NCI-H1417 (cell line): ENCODE measurements around the gene NEGR1.
A peak's percentile ranks its signal among the peaks of the same experiment; 100 is the strongest.

Experiments
- DNase-seq, 3 experiments: peaks; one replicate each; lab custom pipeline; 2025; lab: John Stamatoyannopoulos, UW

Gene NEGR1

GRCh38 chr1:71693581-71693980, 588.8 kb downstream of the NEGR1 start:
- DNase-seq, result no peak

DNA sequence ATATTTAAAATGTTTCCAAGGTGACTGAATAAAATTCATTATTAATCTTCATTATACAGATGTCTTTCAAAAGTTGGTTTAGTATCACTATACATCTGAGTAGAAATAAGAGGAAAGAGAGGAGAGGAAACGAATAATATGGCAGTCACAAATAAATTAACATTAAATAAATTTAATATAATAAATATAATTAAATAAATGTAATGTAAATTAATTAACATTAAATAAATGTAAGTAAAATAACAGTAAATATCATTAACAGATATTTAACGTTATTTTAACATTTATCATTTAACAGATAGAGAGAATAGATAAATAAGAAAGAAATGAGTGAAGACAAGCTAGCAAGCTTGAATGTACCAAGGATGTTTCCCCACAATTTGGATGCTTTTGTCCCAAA, 592.7 kb downstream of the NEGR1 start:
- DNase-seq, result no peak

GRCh38 chr1:71687376-71687775, 595.0 kb downstream of the NEGR1 start:
- DNase-seq, result peak in 1 of 3 experiments; percentile 41

DNA sequence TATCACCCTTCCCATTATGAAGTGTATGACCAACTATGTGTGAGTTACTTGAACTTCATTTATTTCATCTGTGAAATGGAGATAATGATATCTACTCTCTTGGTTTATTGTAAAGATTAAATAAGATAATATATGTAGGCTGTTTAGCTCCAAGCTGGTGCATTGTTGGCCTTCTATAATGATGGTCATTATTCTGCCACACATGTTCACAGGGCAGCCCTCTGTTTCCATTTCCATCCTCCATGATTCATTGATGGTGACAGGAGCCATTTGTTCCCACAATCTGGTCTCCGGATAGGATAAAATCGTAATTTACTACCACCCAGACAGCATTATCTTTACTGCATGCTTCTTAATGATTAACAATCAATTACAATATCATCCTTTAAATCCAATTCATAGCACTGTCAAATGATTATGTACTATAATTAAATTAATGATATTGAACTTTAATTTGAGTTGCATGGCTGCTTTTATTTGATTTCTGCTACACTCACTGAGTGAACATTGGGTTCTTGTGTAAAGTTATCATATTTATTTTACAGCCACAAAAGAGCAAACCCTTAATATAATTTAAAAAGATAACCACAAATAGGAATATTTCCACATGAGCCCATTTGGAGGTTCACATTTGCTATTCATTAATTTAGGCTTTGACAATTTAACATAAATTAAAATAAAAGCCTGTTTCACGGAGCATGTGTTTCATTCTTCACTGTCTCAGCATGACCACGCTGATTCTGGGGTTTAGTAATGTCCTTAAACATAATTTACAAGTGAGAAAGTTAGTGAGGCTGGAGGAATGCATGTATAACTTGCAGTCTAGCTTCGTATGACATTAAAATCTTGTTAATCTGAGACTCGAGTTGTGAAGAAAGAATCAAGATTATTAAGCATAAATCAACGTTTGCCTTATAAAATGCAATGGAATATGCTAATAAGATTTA, 605.1 kb downstream of the NEGR1 start:
- DNase-seq, result no peak

GRCh38 chr1:71668065-71668464, 614.3 kb downstream of the NEGR1 start:
- DNase-seq, result peak in 2 of 3 experiments; percentile 17 to 68

GRCh38 chr1:71667216-71667615, 615.1 kb downstream of the NEGR1 start:
- peak; percentile 40 to 71 (median 42) for DNase-seq

GRCh38 chr1:71666609-71667008, 615.7 kb downstream of the NEGR1 start:
- DNase-seq, result peak in 1 of 3 experiments; percentile 33

DNA sequence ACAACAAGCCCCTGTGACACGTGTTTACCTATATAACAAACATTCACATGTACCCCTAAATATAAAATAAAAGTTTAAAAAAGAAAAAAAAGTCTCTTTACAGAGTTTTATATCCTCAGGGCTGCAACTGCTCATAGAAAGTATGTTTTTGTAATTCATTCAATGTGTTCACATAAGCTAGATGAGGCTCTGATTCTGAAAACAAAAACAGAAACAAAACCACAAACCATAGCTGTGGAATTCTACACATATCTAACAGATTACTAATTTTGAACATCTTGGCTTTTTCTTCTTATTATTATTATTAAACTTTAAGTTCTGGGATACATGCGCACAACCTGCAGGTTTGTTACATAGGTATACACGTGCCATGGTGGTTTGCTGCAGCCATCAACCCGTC, 621.9 kb downstream of the NEGR1 start:
- DNase-seq, result no peak

- no peak for DNase-seq
Observed at GRCh38 chr1:71657891-71658679, 624.3 kb downstream of the NEGR1 start.

- no peak for DNase-seq
Observed at GRCh38 chr1:71656902-71657301, 625.4 kb downstream of the NEGR1 start.

DNA sequence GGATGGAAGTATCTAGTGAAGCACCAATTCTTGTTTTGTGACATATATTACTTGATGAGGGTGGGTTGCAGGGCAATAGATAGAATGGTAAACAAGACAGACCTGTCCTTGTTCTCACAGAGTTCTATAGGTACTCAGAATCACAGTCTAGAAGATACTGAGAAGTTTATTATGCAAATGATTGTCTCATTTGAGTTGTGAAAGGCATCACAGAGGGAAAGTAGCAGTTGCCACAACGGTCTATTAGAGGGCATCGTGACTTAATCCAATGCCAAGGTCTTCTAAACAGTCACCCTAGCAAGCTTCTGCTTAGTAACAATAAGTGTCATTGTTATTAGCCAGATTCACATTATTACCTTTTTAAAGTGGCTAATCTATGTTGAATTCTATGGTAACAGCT, 626.7 kb downstream of the NEGR1 start:
- no peak for DNase-seq

DNA sequence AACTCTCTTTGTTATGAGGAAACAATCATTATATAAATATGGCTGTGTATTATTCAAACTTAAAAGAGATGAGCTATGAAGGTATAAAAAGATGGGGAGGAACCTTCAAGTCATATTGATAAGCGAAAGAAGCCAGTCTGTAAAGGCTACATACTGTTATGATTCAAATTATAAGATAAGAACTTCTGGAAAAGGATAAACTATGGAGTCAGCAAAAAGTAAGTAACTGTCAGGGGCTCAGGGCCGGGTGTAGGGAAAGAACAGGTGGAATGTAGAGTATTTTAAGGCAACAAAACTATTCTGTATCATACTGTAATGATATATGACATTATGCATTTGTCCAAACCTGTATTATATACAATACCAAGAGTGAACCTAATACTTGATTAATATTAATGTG, 628.4 kb downstream of the NEGR1 start:
- DNase-seq, result no peak

- no peak for DNase-seq
Observed at GRCh38 chr1:71651214-71651613, 631.1 kb downstream of the NEGR1 start.

- DNase-seq, result no peak
Observed at GRCh38 chr1:71650119-71650518, 632.2 kb downstream of the NEGR1 start.

DNA sequence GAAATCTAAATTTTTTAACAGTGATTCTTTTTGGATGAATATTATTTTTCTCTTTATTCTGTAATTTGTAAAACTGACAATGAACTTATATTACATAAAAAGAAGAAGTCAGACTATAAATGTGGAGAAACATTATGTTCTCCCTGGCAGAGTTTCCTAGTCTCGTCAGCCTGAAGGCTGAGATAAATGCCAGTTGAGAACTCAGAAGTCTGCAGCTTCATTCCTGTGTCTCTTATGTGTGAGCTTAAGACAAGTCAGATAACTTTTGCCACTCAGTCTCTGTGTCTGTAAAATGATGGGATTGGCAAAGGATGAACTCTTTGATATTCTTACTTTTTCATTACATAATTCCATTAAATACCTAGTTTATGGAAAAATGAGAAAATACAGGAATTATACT, 632.7 kb downstream of the NEGR1 start:
- no peak for DNase-seq

DNA sequence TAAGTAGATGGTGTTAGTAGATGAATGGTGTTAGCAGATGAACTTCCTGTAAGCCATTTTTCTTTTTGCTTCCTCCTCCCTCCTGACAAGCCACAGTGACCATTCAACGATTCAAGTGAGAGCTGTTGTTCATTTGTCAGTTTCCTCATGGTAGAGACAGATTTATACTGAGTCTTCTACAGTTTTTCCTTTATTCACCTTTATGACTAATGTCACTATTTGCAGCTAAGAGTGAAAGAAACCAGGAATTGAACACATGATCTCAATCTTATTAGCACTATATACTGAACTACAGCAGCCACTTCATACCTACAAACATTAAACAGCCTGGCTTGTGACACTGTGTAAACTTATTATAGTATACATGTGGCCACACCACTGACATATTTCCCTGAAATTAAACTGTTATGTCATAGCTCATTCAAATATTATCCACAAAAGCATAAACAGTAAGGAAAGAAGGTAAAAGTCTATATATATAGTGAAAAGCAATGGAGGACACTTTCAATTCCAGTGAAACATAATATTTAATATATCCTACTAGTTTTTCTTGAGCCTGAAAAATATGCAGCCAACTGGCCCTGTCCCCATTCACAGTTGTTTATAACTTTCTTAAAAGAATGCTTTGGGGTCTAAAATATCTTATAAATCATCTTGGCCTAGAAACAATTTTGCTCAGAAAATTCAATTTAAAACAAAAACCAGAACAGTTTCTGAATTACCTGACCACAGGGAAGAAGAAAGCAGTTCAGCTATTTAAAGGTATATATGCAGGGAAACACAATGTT, 634.6 kb downstream of the NEGR1 start:
- no peak for DNase-seq

DNA sequence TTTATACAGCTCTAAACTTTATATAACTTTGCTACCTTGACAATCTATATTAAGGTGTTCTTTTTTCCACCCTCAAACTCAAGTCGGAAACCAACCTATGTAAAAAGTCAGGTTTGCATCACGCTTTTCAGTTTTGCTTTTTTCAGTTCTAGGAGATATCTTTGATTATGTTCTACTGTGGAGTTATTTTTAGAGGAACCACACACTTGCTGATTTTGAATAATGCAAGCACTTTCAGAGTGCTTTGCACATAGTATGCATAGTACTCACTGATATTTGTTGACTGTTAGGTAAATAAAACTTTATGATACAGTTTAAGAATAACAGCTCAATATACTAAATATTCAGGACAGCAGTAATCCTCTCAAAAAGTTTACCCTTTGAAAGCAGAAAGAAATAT, 637.3 kb downstream of the NEGR1 start:
- DNase-seq, result no peak

DNA sequence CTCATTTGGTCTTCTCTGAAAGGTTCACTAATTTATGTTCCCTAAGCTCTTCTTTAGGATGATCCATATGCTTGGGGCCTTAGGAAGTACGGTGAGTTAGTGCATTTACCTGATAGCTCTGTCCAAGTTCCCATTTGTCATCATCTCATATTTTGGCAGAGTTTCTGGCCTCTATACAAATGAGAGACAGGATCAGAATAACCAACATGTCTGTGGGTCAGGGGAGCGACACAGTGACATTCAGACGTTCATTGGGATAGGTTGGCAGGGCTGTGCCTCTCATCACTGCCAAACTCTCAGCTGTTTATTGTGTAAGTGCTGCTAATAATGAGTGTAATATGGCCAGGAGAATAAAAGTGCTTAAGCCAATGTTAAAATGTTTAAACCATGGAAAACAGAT, 640.4 kb downstream of the NEGR1 start:
- no peak for DNase-seq

DNA sequence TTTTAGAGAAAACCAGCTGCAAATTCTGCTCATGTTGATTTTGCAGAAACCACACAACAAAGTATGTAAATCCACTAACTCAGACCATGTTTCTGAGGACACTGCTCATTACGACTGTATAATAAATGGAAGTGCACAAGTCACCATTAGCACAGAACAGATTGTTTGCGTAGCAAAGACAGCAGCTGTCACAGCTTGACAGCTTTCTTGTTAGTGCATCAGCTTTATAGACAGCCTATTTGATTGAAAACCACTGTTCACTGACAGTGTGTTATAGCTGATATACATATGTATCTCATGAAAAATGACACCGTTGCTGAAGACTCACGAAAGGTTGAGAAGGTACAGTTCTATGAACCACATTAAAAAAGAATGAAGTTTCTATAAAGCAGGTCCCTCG, 641.3 kb downstream of the NEGR1 start:
- peak in 2 of 3 experiments; percentile 37 to 78 for DNase-seq

GRCh38 chr1:71640116-71640515, 642.2 kb downstream of the NEGR1 start:
- peak in 1 of 3 experiments; percentile 20 for DNase-seq

GRCh38 chr1:71638081-71638766, 644.1 kb downstream of the NEGR1 start:
- no peak for DNase-seq

- no peak for DNase-seq
Observed at GRCh38 chr1:71635568-71635967, 646.8 kb downstream of the NEGR1 start.
